Measurements from ENCODE around the gene PTRH1.
A peak's percentile ranks its signal among the peaks of the same experiment; 100 is the strongest.

DNA sequence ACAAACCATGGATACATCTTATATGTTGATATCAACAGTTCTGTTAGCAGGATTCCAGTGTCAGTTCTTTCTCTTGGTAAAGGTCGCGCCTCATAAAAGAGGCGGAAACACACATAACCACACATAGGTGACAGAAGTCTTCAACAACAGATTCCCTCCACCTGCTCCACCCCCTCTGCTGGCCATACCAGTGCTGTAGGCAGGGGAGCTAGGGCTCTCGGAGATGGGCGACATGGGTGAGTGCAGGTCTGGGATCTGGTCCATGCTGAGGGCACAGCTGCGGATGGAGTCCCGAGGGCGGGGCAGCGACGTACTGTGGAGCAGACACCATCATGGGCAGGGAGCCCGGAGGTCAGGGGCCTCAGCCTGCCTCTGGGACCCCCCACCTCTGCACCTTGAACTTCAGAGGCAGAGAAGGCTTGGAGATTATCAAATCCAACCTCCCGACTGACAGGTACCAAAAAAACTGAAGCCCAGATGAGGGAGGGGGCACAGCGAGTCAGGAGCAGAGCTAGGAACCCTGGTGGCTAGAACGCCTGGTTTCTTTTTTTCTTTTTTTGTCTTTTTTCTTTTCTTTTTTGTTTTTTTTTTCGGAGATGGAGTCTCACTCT lies 31.6 kb upstream of the PTRH1 start:
- 0 out of 6 replicates have a peak, but pooled peaks of 2 of the 3 experiments have one; percentile 7 to 10 for TF ChIP-seq CTCF (IDR thresholded peaks at IDR 0.05 in 2 of 3, conservative IDR thresholded peaks at IDR 0.05 in 1 of 3; ENCODE audit: borderline replicate concordance in 1 of 3, insufficient read depth in 1 of 3, low read depth in 2 of 3, low read length in 2 of 3)
- TF ChIP-seq CEBPB (IDR thresholded peaks at IDR 0.05; ENCODE audit: low read depth) = no peak
- no peak for TF ChIP-seq ELF1 (IDR thresholded peaks at IDR 0.05; ENCODE audit: borderline replicate concordance, low read depth)
- no peak for TF ChIP-seq MAX (IDR thresholded peaks at IDR 0.05)
- TF ChIP-seq EZH2phosphoT487 (IDR thresholded peaks at IDR 0.05; ENCODE audit: borderline replicate concordance) = no peak
- TF ChIP-seq YY1 (IDR thresholded peaks at IDR 0.05; ENCODE audit: extremely low read depth, insufficient replicate concordance, low read depth, low read length) = no peak
- TF ChIP-seq EZH2 (IDR thresholded peaks at IDR 0.05) = no peak
- no peak for TF ChIP-seq RAD21 (IDR thresholded peaks at IDR 0.05; ENCODE audit: low read depth)
